ENCODE results near the gene WIPI1.

DNA sequence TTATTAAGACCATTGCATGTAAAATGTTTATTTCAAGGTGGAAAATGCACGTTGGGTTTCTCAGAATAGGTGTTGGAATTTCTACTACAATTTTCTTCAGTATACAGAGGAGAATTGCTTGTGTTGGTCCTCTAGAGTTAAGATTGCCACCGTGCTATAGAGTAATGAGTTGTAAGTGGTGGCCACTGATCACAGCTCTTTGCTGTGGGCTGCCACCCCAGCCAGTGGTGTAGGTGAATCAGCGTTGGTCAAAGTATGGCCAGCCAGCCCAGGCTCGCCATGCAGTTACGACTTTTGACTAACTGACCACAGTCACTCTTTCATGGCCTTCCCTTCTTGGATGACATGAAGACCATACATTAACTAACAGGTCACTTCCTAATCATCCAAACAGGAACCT, 42.3 kb upstream of the WIPI1 start:
- no peak for TF ChIP-seq CTCF (IDR thresholded peaks at IDR 0.05)
- TF ChIP-seq EP300 (IDR thresholded peaks at IDR 0.05) = no peak
- TF ChIP-seq POLR2A (IDR thresholded peaks at IDR 0.05) = no peak

Measured in tibial nerve (tissue), 4 donors.